ENCODE data around the gene LMCD1.

LMCD1 gene

GRCh38 chr3:8518138-8518537, 16.5 kb downstream of the LMCD1 start:
- Histone ChIP-seq H3K9ac (ENCODE audit: low read length) (no peak overlapping the region), H3K27me3 (ENCODE audit: low read length) (no peaks in the 10 kb centered on the region), H3K9me3 (ENCODE audit: insufficient read depth, low read length) (no peaks in the 10 kb centered on the region), H3K4me2 (ENCODE audit: low read depth, low read length, poor library complexity, severe bottlenecking) (no peak overlapping the region), H3K79me2 (ENCODE audit: insufficient read depth, low read length) (no peaks in the 10 kb centered on the region), H3K36me3 (ENCODE audit: low read length) (no peaks in the 10 kb centered on the region), H3K27ac (ENCODE audit: low read depth, low read length) (no peak overlapping the region), H3K4me3 (ENCODE audit: insufficient read depth, low read length, poor library complexity, severe bottlenecking) (no peak overlapping the region), H3F3A (ENCODE audit: insufficient read depth) (no peaks in the 10 kb centered on the region), H4K20me1 (ENCODE audit: low read depth, low read length) (no peaks in the 10 kb centered on the region), H2AFZ (ENCODE audit: low read depth, low read length, severe bottlenecking) (no peak overlapping the region), H3K9me2 (replicated peaks; ENCODE audit: insufficient read depth, low read length) (no peaks in the 10 kb centered on the region)
- TF ChIP-seq EZH2phosphoT487 (conservative IDR thresholded peaks at IDR 0.05; ENCODE audit: low read length) (no peak), CTCF (IDR thresholded peaks at IDR 0.05; ENCODE audit: insufficient read depth, low read length, poor library complexity, severe bottlenecking) (no peak)

GRCh38 chr3:8519156-8519555, 17.5 kb downstream of the LMCD1 start:
- TF ChIP-seq EZH2phosphoT487 (conservative IDR thresholded peaks at IDR 0.05; ENCODE audit: low read length) (no peak), CTCF (IDR thresholded peaks at IDR 0.05; ENCODE audit: insufficient read depth, low read length, poor library complexity, severe bottlenecking) (no peak)

DNA sequence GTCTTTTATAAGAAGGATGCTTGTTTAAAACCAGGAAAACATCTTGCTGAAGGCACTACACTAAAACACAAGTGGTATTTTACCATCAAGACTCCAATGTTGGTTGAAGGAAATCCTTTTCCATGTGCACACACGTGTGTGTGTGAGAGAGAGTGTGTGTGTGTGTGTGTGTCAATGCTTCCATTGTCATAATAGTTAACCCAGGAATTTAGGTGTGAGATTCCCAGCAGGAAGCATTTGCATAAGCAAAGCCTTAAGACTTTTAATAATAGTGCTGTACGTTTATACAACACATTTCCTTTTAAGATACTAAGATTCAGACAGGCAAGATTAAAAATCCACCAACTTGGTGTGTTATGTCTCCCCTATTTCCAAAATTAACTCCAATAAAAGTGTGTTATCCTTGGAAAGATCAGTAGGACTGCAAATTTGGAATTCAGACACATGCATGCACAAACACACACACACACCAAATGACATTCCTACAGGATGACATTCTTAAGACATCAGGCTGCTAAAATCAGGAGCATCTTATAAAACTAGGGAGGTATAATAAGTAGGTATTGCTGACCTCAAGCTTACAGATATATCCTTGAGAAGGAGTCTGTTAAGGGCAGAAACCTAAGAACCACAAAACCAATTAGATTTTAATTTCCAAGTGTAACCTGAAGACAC, 18.3 kb downstream of the LMCD1 start:
- Histone ChIP-seq H4K20me1 (ENCODE audit: low read depth, low read length) (no peaks in the 10 kb centered on the region), H3K9me2 (replicated peaks; ENCODE audit: insufficient read depth, low read length) (no peaks in the 10 kb centered on the region), H3K27ac (ENCODE audit: low read depth, low read length) (no peak overlapping the region), H3F3A (ENCODE audit: insufficient read depth) (no peaks in the 10 kb centered on the region), H3K27me3 (ENCODE audit: low read length) (no peaks in the 10 kb centered on the region), H3K79me2 (ENCODE audit: insufficient read depth, low read length) (no peaks in the 10 kb centered on the region), H2AFZ (ENCODE audit: low read depth, low read length, severe bottlenecking) (no peak overlapping the region), H3K9me3 (ENCODE audit: insufficient read depth, low read length) (no peaks in the 10 kb centered on the region), H3K4me2 (ENCODE audit: low read depth, low read length, poor library complexity, severe bottlenecking) (no peak overlapping the region), H3K9ac (ENCODE audit: low read length) (no peak overlapping the region), H3K36me3 (ENCODE audit: low read length) (no peaks in the 10 kb centered on the region), H3K4me3 (ENCODE audit: insufficient read depth, low read length, poor library complexity, severe bottlenecking) (no peak overlapping the region)
- TF ChIP-seq CTCF (IDR thresholded peaks at IDR 0.05; ENCODE audit: insufficient read depth, low read length, poor library complexity, severe bottlenecking) (no peak), EZH2phosphoT487 (conservative IDR thresholded peaks at IDR 0.05; ENCODE audit: low read length) (no peak)

More at GRCh38 chr3:8519156-8519555, 17.5 kb downstream of the LMCD1 start:
- H3K36me3 ChIP-seq (ENCODE audit: low read length), result no peaks in the 10 kb centered on the region
- no peak overlapping the region for H3K4me2 ChIP-seq (ENCODE audit: low read depth, low read length, poor library complexity, severe bottlenecking)
- no peak overlapping the region for H3K27ac ChIP-seq (ENCODE audit: low read depth, low read length)
- no peak overlapping the region for H2AFZ ChIP-seq (ENCODE audit: low read depth, low read length, severe bottlenecking)
- H3K9ac ChIP-seq (ENCODE audit: low read length), result no peak overlapping the region
- H3K4me3 ChIP-seq (ENCODE audit: insufficient read depth, low read length, poor library complexity, severe bottlenecking), result no peak overlapping the region
- no peaks in the 10 kb centered on the region for H3K9me2 ChIP-seq (replicated peaks; ENCODE audit: insufficient read depth, low read length)
- H3K9me3 ChIP-seq (ENCODE audit: insufficient read depth, low read length), result no peaks in the 10 kb centered on the region
- no peaks in the 10 kb centered on the region for H3F3A ChIP-seq (ENCODE audit: insufficient read depth)
- no peaks in the 10 kb centered on the region for H3K79me2 ChIP-seq (ENCODE audit: insufficient read depth, low read length)
- H3K27me3 ChIP-seq (ENCODE audit: low read length), result no peaks in the 10 kb centered on the region
- no peaks in the 10 kb centered on the region for H4K20me1 ChIP-seq (ENCODE audit: low read depth, low read length)
